HPDE6-E6E7 (cell line): Measurements from ENCODE around the gene GGT6.
"Not testable (repeated sequence)": the region's sequence is repeated elsewhere in the genome, so short reads cannot be mapped to it uniquely, and the experiment has no call there.

ENCODE experiments used
- DNase-seq: peaks from one replicate; pipeline ENCODE4 v3.0.0; 2011; ENCODE audit warnings: missing footprints; ENCODE audit errors: extremely low spot score

Gene GGT6

DNA sequence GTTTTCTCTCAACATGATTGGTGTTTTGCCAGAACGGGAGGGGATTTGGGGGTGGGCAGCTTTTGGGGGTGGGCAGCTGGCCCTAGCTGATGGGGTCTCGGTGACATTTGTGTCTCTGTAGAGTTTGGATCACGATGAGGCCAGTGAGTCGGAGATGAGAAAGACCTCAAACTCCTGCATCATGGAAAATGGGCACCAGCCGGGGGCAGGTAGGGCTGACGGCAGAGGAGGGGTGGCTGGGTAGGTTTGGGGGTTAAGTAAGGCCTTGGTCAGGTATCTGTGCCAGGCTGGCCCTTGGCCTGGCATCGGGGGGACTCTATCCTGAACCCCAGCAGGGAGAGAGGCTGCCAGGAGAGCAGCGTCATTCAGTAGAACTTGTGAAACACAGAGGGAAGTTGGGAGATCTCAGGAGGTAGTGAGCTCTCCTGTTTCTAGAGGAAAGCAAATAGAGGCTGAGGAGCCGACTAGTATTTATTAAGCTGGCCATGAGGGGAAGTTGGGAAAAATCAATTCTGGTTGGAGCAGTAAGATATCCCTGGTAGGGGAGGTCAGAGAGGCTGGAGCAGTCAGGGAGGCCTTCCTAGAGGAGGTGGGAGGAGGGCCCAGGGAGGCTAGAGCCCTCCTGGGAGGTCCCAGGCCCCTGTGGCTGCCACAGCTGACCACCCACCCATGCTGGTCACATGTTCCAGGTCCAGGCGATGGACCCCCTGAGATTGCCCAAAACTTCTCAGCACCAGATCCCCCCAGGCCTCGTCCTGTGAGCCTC, 32.0 kb upstream of the GGT6 start:
- no peak for DNase-seq

- DNase-seq = no peak
Measured at GRCh38 chr17:4591529-4591928, 31.2 kb upstream of the GGT6 start.

DNA sequence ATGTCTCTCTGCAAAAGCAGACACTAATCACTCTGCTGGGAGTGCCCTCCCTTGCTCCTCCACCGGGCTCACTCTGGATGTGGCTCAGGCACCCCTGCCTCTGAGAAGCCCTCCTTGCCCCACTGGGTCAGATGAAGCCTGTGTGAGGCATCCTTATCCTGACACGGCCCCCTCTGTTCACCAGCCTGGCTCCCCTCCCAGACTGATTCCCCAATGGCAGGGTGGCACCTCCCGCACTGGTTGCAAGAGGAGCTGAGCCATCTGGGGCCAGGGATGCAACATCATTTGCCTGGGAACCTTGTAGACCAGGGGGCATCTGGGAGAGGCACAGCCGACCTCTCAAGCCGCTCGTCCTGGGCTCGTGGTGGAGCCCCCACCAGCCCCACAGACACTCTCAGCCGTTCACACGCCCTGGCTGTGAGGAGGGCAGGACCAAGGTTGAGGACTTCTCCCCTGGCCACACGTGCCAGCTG, 30.6 kb upstream of the GGT6 start:
- DNase-seq = no peak

GRCh38 chr17:4590042-4590441, 29.7 kb upstream of the GGT6 start:
- DNase-seq = not testable (repeated sequence)

- no peak for DNase-seq
Measured at GRCh38 chr17:4588898-4589625, 28.7 kb upstream of the GGT6 start.

- no peak for DNase-seq
Measured at GRCh38 chr17:4588391-4588790, 28.0 kb upstream of the GGT6 start.

DNA sequence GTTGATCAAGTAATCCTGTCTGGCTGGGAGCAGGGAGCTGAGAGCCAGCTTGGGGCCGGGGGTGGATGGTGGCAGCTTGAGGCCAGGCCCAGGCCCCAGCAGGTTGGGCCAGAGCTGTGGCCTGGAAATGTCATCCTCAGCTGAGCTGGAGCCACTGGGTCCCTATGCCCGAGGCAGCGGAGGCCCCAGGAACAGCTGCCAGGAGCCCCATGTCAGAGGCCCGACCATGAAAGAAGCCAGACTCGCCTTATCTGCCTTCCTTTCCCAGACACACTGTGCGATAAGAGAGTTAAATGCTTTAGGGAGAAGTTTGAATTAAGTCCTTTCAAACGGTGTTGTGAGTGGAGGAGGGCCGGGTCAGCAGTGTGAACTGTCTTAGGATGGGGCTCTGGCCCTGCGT, 27.4 kb upstream of the GGT6 start:
- no peak for DNase-seq

DNA sequence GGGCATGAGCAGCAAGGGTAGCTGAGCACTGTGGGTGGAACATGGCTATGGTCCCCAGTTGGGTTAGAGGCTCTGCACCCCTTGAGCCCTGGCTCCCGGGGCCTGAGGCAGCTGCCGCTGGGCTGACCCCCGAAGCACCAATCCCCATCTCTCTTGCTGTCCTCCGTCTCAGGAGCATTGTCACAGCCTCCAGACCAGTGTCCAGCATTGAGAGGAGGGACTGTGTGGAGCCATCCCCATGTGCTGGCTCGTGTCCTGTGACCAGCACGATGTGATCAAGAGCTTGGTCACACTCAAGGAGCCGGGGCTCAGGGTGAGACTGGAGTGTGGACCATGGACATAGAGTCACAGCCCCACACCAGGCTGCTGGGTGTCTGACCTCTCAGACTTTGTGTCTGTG, 26.8 kb upstream of the GGT6 start:
- no peak for DNase-seq

DNA sequence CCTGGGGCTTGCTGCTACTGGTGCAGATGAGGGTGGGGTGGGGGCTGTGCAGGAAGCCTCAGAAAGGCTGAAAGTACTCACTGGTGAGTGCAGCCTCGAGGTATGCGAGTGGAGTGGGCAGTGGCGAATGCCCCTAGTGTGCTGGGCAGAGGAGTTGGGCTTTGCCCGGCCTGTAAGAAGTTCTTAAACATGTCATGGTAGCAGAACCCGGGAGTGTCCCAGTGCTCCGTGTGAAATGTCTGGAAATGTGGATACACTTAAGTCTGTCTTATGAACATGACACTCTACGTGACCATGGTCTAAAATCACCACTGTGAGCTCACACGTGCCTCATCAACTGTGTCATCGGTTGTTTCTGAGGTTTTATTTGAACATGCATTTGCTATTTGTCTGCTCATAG, 25.7 kb upstream of the GGT6 start:
- DNase-seq = no peak

GRCh38 chr17:4585638-4585994, 25.2 kb upstream of the GGT6 start:
- no peak for DNase-seq

DNA sequence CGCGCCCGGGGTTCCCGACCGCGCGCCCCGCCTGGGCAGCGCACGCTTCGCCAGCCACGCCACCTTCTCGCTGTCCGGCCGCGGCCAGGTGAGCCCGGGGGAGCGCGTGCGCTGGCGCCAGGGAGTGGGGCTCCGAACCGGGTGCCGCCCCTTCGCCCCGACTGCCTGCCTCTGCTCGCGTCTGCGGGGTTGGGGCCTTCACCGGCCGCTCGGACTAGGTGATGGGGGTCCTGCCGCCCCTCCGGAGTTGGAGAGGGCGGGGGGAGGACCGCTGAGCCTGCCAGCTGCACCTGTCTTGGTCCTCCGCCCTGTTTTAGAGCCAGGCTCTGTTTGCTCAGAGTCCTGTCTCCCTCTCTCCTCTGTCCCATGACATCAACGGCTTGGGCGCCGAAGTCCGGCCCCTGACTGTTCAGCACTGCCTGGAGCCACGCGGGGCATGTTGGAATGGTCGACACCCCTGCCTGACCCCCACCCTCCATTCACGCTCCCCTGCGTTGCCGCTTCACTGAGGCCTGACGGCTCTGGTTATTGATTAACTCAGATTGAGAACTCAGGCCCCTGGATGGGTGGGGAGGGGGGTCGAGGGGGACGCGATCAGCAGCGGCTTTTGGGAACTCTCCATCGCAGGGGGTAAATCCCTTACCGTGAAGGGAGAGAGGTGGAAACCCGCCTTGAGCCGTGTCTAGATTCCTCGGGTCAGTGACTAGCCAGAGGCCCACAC, 24.7 kb upstream of the GGT6 start:
- DNase-seq = no peak

GRCh38 chr17:4584101-4584916, 23.9 kb upstream of the GGT6 start, which contains the start of gene SMTNL2:
Gene SMTNL2 (plus strand): TSS chr17:4584529. CDS start chr17:4584606, 77 bp downstream.
- DNase-seq = no peak

DNA sequence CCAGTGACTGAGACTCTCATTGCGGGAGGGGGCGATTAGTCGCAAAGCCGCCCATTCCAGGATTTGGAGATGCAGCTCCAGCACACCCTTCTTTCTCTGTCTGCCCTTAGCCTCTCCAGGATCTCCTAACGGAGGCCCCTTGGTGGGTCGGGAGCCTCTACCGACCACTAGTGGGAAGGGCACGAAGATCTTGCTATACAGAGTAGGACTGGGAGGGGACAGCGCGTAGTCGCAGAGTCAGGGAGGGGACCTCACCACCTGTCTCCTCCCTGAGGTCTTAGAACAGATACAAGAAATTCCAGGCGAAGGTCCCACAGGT, 23.4 kb upstream of the GGT6 start:
- no peak for DNase-seq

DNA sequence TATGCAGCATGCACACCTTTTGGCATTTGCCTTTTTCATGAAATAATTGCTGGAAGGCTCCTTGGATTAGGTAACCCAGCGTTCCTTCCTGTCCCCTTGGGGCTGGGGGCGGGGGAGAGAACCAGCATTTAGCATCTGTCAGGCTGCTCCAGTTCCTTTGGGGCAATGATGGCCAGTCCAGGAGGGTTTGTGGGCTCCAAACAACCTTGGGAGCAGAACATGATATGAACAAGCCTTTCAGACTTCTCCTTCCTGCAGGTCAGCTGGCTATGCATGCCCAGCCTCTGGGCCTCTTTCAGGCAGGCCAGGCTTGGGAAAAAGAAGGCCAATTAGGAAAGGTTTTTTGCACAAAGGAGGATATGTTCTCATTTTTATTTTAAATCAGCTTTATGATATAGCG, 22.8 kb upstream of the GGT6 start:
- DNase-seq = no peak

DNA sequence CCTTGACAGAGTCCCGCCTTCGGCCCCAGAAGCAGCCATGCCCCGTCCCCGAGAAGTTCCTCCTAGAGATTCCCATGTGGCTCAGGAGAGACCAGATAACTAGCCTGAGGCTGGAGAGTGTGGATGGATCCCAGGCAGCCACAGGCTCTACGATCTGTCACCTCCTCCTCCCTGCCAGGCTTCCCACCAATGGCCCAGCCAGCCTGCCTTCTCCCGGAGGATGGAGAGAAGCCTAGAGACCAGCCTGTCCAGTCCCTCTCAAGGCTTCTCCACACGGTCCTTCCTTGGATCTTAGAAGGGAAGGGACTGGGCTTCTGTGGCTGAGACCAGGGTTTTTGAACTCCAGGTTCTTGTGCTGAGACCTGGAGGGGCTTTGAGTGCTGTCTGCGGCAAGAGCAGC, 22.3 kb upstream of the GGT6 start:
- no peak for DNase-seq

GRCh38 chr17:4582101-4582501, 21.7 kb upstream of the GGT6 start:
- DNase-seq = no peak

DNA sequence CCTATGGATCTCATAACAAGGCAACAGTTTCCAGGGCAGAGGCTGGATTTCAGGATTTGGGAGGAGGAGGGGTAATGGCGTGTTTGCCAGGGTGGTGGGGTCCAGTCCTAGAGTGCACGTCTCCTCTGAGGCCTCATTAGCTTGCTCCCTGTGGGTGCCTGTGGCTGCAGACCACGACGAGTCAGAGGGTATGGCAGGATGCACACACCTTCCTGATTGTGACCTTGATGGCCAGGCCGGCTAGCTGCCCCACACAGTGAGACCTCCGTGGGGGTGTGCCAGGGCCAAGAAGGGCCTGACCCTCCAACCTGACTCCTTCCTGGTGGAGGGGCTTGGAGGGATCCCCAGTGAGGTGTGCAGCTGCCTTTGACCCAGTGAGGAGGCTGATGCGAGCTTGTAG, 19.9 kb upstream of the GGT6 start:
- DNase-seq = no peak

DNA sequence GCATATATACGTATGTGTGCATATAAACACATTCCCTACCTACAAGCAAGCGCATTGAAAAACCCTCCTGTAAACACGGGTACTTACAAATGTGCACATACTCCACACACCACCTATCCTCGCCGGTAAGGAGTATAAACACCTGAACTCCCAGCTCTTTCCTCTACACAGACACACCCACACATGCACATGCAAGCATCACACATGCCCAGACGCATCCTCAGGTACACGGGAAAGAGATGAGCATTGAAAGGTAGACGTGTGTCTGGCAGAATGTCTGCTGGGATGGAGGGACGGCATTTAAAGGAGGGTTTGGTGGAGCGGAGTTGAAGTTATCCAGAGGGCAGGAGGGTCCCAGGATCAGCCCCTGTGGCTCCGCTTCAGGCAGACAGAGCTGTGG, 19.3 kb upstream of the GGT6 start:
- DNase-seq = no peak

DNA sequence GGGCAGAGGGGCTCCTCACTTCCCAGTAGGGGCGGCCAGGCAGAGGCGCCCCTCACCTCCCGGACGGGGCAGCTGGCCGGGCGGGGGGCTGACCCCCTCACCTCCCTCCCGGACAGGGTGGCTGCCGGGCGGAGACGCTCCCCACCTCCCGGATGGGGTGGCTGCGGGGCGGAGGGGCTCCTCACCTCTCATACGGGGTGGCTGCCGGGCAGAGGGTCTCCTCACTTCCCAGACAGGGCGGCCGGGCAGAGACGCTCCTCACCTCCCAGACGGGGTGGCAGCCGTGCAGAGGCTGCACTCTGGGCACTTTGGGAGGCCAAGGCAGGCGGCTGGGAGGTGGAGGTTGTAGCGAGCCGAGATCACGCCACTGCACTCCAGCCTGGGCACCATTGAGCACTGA, 18.0 kb upstream of the GGT6 start:
- not testable (repeated sequence) for DNase-seq

- no peak for DNase-seq
Measured at GRCh38 chr17:4577386-4577993, 17.1 kb upstream of the GGT6 start.

- no peak for DNase-seq
Measured at GRCh38 chr17:4576729-4577322, 16.4 kb upstream of the GGT6 start.
